Kidney (tissue), 14 donors: ENCODE results near the gene PHAF1. TPM values are rescaled to one million over a fixed set of nuclear protein-coding genes. Genes with fewer than 3 reads are reported as not detected.

Experiments used
- DNase-seq, 5 donors: peaks; one replicate each; pipeline ENCODE4 v3.0.0-alpha.2; 2013 to 2020
- FAIRE-seq: peaks from 2 replicates; lab custom pipeline; 2012; peaks lifted over from hg19 to GRCh38; lab: Jason Lieb, UNC
- H3K27ac ChIP-seq, 2 donors: one replicate each; pipeline ENCODE4 v1.7.0; 2013; ENCODE audit warnings: low read depth in 2 of 2, low read length in 2 of 2, inconsistent platforms in 1 of 2
- H3K27me3 ChIP-seq: one replicate; pipeline ENCODE4 v1.7.1; 2013; ENCODE audit warnings: low read length, inconsistent platforms; ENCODE audit not compliant: control insufficient read depth, insufficient read depth
- H3K36me3 ChIP-seq, 3 donors: one replicate each; pipeline versions ENCODE4 v1.7.0 to v1.7.1; 2013; ENCODE audit warnings: low read length in 3 of 3, control low read depth in 1 of 3, inconsistent platforms in 1 of 3; ENCODE audit not compliant: insufficient read depth in 3 of 3, control insufficient read depth in 2 of 3
- H3K4me1 ChIP-seq, 3 donors: one replicate each; pipeline versions ENCODE4 v1.7.0 to v1.7.1; 2013; ENCODE audit warnings: low read length in 3 of 3, inconsistent platforms in 1 of 3, low read depth in 1 of 3; ENCODE audit not compliant: control insufficient read depth in 2 of 3, insufficient read depth in 2 of 3
- H3K4me3 ChIP-seq, 3 donors: one replicate each; pipeline versions ENCODE4 v1.7.0 to v1.8.1; 2013; ENCODE audit warnings: low read length in 3 of 3, control low read depth in 1 of 3, inconsistent platforms in 1 of 3
- H3K9ac ChIP-seq, 3 donors: one replicate each; pipeline versions ENCODE4 v1.7.0 to v1.7.1; 2013; ENCODE audit warnings: low read length in 3 of 3, control low read depth in 1 of 3, inconsistent platforms in 1 of 3
- H3K9me3 ChIP-seq, 3 donors: one replicate each; pipeline versions ENCODE4 v1.7.0 to v1.7.1; 2013; ENCODE audit warnings: low read length in 3 of 3, control low read depth in 1 of 3, inconsistent platforms in 1 of 3; ENCODE audit not compliant: control insufficient read depth in 2 of 3, insufficient read depth in 1 of 3
- CTCF ChIP-seq: IDR thresholded peaks from 3 replicates; pipeline ENCODE4 v1.5.1; 2012; ENCODE audit warnings: mild to moderate bottlenecking, moderate library complexity, borderline replicate concordance; ENCODE audit not compliant: insufficient read depth; ENCODE audit errors: extremely low read depth
- intact Hi-C: fragments of 100-400 bp; cut with DNase I; formaldehyde crosslinking; loops from one replicate; pipeline ENCODE4 v1.11.1; 2022
- polyA plus RNA-seq: library from polyadenylated mRNA; stranded (reverse); fragments of 350-450 nt; fragmentation: Illumina TruSeq; extraction: RNeasy Lipid Tissue Mini Kit (QIAGEN cat#74804); gene quantifications from one replicate; pipeline ENCODE4 v1.2.3, GENCODE V29; 2014; ENCODE audit warnings: low read depth, low replicate concordance; ENCODE audit not compliant: insufficient read depth
- total RNA-seq: library from RNA; stranded (reverse); fragmentation: NEBNext Ultra II Directional; extraction: Animal tissue kit (Norgen Biotek cat#: 25700); gene quantifications from one replicate; pipeline ENCODE4 v1.2.1, GENCODE V29; 2021
- donor health status: control.
- donor health status: control.
- donor health status: control.
- donor health status: control.
- donor health status: control.
- donor health status: DM: yes; HTN: yes; CAD: no.
- donor health status: Normal renal cell carcinoma (clear cell type).

Gene PHAF1
- total and polyA plus RNA-seq, 2 donors from 2014 or later, result 14.3 to 16.9 TPM

- no peak overlapping the region for H3K27ac ChIP-seq
These were observed 79.1 kb downstream of the PHAF1 start for GRCh38 chr16:67188798-67189197.

GRCh38 chr16:67190041-67190440 lies 80.3 kb downstream of the PHAF1 start, which contains the start of gene EXOC3L1:
Gene EXOC3L1 (minus strand): TSS chr16:67190136. CDS start chr16:67189676, 460 bp downstream.
- FAIRE-seq (no peak), DNase-seq (peak in 1 of 5 donors; percentile 41)
- H3K9ac ChIP-seq, result peak within 1 kb of the TSS in 1 of 3 donors; percentile 34
- peak within 1 kb of the TSS in 1 of 2 donors; percentile 44 for H3K27ac ChIP-seq
- intact Hi-C loops, result no loop called here
- peaks cover 2 to 17% (median 8%) of the 10 kb centered on the region in 3 donors for H3K36me3 ChIP-seq
- no peaks in the 10 kb centered on the region for H3K27me3 ChIP-seq
- H3K4me1 ChIP-seq, result peaks cover 0 to 28% (median 18%) of the 10 kb centered on the region in 3 donors
- H3K4me3 ChIP-seq, result peak within 1 kb of the TSS in 1 of 3 donors; percentile 44
- H3K9me3 ChIP-seq, result no peaks in the 10 kb centered on the region
- TF ChIP-seq CTCF, result no peak

More at GRCh38 chr16:67188798-67189197, 79.1 kb downstream of the PHAF1 start:
- Histone ChIP-seq H3K27me3 (no peaks in the 10 kb centered on the region), H3K9ac (no peak overlapping the region), H3K36me3 (peaks cover 0 to 5% (median 0%) of the 10 kb centered on the region in 3 donors), H3K9me3 (no peaks in the 10 kb centered on the region), H3K4me1 (peaks cover 0 to 32% (median 15%) of the 10 kb centered on the region in 3 donors), H3K4me3 (no peak overlapping the region)
- no peak for TF ChIP-seq CTCF
- no peak for FAIRE-seq
- DNase-seq, result no peak
- intact Hi-C loops, result no loop called here

- Histone ChIP-seq H3K36me3 (peaks cover 4 to 24% (median 13%) of the 10 kb centered on the region in 3 donors), H3K9ac (peak overlapping the region in 1 of 3 donors; percentile 34), H3K27me3 (no peaks in the 10 kb centered on the region), H3K4me3 (no peak overlapping the region), H3K9me3 (no peaks in the 10 kb centered on the region), H3K4me1 (peaks cover 0 to 23% (median 16%) of the 10 kb centered on the region in 3 donors), H3K27ac (peak overlapping the region in 1 of 2 donors; percentile 44)
- no peak for TF ChIP-seq CTCF
- intact Hi-C loops, result no loop called here
- no peak for FAIRE-seq
- no peak for DNase-seq
These were observed 81.0 kb downstream of the PHAF1 start for GRCh38 chr16:67190448-67191399.
